HG03066 (cell line): Measurements from ENCODE around the gene MCAM.
A peak's percentile ranks its signal among the peaks of the same experiment; 100 is the strongest.

Experiments used
- ATAC-seq: cut with Tn5 transposase; IDR thresholded peaks from one replicate; pipeline ENCODE4 v1.9.1; 2021; ENCODE audit warnings: low read depth; ENCODE audit not compliant: unreplicated experiment

Gene MCAM

DNA sequence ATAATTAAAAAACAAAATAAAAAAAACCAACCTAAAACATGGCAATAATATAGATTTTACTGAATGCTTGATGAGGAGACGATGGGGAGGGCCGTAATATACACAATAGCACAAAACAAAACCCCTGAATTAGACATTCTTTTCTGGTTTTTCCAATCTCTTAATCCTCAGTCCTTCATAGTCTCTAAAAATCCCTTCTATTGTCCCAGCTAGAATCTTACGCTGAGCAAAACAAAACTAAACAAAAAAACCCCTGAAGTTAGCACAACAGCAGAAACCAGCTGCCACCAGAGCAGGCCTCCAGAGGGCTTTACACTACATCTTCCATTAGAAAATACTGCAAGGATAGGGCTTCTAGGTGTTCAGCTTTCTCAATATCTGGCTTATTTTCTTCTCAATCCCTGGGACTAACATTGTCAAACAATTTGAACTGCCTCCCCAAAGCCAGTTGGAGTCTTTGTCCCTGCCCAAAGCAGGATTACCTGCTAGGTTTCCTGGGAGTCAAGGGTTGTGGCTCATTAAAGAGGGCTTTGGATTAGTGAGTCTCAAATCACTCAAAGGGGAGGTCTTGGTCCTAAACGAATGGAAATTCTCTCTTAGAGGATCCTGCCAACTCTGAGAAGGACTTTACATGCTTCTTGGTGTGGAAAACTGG lies 15.3 kb upstream of the MCAM start:
- no peak for ATAC-seq

DNA sequence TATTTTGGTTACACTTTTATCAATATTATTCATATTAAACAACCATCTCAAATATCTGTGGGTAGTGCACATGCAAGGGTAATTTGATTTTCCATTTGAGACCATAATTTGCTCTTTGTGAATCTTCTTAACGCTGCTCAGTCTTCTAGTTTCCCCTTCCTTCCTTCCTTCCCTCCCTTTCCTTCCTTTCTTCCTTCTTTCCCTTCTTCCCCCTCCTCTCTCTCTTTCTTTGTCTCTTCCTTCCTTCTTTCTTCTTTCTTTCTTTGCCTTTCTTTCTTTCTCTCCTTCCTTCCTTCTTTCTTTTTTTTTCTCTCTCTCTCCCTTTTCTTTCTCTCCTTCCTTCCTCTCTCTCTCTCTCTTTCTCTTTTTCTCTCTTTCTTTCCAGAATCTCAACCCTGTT lies 13.3 kb upstream of the MCAM start:
- no peak for ATAC-seq

DNA sequence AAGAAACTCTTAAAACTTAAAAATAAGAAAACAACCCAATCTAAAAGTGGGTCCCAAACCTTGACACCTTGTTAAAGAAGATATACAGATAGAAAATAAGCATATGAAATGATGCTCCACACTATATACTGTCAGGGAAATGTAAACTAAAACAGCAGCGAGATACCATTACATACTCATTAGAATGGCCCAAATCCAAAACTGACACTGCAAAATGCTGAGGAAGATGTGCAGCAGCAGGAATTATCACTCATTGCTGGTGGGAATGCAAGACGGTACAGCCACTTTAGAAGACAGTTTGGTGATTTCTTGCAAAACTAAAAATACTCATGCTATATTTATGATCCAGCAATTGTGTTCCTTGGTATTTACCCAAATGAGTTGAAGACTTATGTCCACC lies 12.4 kb upstream of the MCAM start:
- no peak for ATAC-seq

DNA sequence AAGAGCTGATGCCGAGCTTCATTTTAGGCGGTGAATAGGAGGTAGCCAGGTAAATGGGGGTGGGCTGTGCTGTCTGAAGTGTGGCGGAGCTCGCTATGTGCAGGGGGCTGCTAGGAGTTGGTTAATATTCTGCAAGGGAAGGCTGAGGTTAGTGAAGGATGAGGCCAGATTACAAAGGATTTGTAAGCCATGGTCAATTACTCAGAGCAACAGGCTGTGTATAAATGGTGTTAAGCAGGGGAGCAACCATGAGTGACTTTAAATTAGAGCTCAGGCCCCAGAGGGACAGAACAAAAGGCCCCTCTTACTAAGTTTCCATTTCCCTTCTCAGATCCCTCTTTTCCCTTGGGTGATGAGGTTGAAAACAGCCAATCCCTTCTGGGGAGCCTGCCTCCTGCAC lies 7.3 kb upstream of the MCAM start:
- ATAC-seq, result no peak

DNA sequence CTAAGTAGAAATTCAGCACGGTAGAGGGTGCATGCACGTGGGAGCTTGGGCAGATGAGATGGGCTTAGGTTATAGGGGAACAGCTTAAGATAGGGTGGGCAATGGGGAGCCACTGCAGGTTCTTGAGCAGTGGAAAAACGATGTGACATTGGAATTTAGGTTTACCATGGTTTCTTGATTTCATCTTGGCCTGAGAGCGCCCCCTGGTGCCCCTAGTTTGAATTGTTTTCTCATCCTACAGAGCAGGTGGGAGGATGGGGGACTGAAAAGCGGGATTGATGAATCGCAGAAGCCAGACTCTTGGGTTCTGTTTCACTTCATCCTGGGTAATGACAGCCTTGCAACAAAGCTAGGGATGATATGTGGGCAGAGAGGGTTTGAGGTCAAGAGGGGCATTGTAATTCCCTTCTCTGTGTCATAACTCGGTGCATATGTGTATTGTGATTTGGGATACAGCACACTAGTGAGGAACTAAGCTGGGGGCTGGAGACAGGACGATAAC lies 6.7 kb upstream of the MCAM start:
- ATAC-seq, result no peak

DNA sequence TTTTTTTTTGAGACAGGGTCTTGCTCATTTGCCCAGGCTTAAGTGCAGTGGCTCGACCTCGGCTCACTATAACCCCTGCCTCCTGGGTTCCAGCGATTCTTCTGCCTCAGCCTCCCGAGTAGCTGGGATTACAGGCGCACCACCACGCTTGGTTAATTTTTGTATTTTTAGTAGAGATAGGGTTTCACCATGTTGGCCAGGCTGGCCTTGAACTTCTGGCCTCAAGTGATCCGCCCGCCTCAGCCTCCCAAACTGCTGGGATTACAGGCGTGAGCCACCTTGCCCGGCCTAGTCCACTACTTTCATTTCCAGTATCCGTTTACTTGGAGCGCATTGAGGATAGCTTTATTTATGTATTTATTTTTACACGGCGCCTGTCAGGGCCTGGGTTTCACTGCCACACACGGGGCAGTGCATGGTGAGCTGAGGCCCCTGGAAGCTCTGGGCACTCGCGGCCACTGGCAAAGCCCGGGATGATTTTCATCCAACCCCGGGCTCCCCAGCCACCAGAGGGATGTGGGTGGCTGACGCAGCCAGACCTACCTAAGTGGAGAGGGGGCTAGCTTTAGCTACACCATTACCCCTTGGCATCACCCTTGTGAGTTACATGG lies 6.1 kb upstream of the MCAM start:
- no peak for ATAC-seq

DNA sequence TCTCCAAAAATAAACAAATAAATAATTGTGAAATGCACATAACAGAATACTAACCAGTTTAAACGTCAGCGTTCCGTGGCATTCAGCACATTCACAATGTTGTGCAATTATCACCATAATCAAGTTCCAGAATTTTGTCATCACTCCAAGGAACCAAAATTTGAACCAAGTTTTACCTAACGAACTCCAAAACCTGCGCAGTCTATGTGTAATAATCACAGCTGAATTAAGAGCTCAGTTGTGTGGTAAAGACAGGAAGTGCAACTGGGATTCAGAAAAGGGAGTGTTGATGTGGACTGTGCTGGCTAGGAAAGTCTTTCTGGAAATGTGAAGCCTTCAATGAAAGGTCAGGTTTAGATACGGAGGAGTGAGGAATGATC lies 5.4 kb upstream of the MCAM start:
- no peak for ATAC-seq

DNA sequence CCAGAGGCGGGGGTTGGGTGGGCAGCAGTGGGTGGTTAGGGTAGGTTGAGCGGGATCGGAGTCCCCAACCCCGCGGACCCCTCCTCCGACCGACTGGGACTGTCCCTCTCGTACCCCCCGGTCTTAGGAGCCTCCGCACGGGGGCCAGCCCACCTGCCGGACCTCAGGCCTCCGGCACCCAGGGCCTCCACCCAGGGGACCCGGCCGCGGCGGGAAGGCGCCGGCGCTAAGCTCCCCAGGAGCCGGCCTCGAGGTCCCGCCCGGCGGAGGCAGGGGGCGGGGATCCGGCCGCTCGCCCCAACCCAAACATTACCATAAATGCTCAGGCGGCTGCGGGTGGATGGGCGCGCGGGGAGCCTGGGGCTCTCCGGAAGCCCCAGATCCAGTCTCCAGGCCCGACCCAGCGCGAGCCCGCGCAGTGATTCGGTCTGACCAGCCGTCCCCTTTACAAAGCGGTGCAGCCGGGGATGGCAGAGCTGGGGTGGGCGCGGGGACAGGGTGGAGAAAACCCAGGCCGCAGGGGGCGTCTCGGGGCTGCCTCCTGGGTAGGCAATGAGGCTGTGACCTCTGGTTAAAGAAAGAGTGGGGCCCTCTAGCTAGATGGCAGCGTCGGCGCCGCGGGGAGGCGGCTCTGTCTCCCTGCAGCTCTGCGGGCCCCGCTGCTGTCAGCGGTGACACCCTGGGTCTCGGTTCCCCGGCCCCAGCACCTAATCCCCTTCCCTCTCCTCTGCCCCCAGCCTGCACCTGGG lies 4.0 kb upstream of the MCAM start:
- peak; percentile 53 for ATAC-seq

DNA sequence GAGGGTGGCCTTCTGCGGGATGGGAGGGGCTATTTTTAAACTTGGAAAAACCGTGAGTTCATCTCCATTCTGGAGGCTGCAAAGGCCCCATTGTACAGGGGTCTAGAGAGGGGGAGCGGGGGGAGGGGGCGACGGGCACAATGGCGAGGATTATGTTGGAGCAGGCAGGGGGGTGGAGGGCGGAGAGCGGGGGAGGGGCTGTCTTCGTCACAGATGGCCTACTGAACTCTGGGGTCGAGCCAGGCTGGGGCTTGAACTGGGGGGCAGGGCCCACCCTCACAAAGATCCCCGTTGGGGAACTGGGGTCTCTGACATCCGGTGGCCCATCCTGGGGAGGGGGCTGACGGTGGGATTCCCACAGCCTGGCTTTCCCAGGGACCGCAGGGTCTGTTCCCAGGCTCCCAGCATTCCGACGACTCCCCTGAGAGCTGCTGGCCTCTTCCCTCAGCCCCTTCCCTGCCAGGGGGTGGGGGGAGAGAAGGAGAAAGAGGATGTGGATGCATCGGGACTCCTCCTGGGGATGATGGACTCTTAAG lies 3.4 kb upstream of the MCAM start:
- ATAC-seq, result no peak

DNA sequence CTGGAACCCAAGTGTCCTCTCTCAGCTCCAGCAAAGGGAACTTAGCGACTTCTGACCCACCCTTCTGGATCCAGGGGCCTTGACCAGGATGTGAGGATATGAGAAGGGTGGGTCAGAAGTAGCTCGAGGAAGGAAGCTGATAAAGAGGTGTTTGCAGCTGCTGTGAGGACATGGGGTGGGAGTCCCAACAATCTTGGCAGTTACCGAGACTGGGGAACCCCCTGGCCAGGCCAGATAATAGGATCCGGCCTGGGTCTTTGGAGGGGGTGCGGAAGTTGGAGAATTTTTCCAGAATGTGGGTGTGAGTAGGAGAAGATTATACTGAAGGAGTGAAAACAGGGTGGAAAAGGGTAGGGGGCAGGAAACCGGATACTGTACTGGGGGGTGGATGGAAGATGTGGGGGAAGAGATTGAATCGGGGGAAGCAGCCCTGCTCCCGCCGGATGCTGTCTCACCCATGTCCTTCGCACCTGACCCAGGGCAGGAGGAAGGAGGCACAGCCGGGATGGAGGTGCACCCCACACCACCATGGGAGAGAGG lies 2.8 kb upstream of the MCAM start:
- no peak for ATAC-seq

DNA sequence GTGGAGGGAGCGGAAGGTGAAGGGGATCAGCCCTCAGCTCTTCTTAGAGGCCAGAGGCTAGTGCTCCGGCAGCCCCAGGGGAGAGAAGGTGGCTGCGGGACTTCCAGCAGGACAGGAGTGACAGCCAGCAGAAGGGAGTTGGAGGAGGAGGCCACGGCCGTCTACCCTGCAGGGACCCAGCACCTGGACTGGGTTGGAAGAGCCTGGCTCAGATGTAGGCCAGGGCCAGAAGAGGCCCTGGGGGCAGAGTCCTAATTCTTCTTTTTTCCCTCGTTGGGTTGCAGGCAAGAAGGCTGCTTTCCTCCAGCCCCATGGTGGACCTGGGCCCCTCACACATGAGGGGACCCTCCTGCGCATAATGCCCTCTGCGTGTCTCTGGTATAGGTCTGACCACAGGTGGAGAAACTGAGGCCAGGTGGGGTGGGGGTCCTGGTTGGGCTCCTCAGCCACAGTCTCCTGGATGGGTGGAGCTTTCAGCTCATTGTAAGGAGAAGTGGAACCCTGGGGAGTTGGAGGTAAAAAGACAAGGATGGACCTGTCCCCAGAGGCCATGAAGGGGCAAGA lies 2.3 kb upstream of the MCAM start:
- no peak for ATAC-seq

DNA sequence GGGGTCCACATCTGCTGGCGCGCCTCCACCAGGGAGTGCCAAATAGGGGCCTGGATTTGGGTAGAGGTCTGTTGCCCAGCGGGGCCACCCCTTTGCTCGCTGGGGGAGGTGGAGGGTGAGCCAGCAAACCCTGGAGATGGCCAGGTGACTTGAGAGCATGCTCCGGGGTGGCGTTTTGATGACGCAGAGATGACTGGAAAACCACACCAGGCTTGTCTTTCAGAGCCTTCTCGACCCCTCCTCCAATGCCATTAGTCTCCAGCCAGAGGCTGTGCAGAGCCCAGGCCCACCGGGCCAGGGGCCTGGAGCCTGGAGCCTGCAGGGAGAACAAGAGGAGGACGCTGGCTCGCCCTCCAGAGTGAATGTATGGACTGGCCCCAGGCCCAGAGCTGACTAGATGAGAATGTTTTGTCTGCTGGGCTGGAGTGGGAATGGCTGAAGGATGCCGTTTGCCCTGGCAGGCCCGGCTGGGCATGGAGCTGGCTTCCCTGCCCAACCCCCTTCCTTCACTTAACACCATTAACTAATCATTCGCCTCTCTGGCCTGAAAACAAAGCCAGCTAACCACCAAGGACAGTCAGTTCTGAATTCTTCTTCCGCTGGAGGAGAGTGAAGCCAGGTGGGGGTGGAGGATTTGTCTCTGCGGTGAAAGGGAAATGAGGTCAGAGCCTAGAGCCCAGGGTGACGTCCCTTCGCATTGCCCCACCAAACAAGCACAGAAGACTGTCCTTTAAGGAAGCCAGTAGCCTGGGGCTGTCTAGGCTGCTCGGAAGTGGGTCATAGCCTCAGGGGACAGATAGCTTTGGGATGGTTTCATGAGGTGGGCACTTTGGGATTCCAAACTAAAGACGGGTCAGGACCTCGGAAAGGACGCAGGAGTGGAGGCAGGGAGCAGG lies 1.6 kb upstream of the MCAM start:
- no peak for ATAC-seq

DNA sequence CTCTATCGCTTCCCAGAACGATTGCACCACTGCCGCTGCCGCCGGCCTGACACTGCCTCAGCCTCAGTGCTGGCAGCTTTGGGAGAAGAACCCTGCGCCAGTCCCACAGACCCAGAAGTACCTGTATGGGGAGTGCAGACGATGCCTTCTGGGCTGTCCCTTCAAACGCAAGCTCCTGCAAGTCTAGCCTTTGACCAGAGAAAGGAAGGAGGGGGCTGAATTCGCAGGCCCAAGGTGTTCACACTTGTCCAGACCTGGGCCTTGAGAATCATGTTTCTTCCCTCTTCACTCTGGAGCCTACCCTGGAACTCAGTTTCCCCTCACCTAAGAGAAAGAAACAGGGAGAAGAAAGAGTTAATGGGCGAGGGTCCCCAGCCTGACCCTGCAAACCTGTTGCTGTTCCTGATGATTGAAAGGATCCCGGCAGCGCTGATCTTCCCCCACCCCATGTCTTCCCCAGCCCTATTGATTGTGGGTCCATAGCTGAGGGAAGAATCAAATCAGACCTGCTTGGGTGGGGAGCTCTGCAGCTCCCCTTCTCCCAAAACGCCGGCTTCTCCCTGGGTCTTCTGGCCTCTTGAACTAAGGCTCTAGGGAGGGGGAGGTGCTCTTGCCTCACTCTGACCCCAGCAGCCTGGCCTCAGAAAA lies 786 bp upstream of the MCAM start:
- no peak for ATAC-seq

DNA sequence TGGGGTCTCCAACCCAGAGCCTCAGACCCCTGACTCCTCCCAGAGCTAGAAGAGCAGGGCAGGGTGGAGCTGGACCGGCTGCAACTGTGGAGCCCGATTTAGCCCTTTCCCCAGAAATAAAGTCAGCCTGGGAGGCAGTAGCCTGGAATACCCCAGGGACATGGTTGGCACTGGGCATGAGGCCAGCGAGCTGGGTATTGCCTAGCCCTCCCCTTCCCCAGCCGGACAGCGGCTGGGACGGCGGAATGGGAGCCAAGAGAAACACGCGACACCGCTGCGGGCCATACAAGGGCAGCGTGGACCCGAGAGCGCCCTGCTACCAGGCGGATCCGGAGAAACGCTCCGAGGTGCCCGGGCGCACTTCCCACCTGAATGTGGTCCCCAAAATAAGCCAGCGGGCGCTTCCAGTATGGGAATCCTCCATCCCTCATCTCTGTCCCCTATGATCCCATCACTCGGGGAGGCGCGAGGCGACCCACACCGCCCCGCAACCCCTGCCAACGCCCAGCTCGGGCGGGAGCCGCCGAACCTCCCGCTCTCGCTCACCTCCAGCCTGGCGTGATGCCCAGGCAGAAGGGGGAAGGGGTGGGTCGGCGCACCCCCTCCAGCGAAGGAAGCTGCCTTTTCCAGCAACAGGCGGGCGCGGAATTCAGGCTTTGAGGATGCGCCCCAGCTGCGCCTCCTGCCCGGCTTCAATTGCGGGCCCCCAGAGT lies 758 bp downstream of the MCAM start:
- no peak for ATAC-seq

DNA sequence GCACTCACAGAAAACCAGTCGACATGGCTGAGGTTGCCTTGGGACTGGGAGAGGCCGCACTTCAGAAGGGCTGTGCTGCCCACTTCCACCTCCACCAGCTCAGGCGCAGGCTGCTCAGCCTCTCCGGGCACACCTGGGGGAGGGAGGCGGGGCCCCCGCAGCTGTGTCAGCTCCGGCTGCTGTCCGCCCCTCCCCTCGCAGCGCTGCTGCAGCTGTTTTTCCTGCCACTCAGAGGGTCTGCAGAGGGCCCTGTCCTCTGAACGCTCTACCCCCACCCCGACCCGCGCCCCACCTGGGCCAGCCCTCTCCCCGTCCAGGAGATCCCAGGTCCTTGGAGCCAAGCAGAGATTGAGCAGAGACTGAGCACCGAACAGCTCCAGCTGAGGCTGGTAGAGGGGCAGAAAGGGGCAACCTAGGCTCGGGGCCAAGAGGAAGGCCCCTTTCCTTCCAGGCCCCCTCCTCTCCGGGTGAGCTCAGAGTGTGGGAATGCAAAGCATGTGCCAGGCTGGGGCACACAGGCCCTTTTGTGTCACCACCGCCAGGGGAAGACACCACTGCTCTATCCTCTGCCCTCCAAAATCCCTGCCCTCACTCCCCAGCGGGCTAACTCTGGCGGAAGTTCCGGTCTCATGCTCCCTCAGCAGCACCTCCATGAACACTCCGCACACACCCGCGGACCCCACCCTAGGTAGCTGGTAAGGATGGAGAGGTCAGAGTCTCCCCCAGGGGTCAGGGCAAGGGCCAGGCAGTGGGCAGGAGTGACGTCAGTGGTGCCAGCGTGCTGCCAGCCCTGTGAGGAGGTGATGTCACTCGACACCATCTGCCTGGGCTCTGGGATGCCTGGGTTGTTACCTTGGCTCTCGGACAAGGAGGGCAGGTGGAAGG lies 1.6 kb downstream of the MCAM start:
- no peak for ATAC-seq

DNA sequence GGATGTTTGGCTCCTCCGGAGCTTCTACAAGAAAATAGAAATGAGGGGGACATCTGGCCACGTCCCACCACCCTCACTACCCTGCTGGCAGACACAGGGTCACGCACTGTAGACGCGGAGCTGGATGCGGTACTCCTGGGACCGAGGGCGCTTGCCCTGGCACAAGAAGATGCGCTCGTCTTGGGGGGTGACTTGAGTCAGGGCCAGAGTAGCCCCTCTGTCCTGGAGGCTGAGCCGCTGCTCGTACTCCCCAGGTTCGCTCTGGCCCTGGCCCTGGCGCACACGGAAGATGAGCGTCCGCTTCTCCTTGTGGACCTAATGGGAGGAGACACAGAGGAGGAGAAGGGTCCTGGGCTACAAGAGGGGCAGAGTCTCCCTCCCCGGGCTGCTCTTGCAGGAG lies 2.2 kb downstream of the MCAM start:
- ATAC-seq, result no peak

DNA sequence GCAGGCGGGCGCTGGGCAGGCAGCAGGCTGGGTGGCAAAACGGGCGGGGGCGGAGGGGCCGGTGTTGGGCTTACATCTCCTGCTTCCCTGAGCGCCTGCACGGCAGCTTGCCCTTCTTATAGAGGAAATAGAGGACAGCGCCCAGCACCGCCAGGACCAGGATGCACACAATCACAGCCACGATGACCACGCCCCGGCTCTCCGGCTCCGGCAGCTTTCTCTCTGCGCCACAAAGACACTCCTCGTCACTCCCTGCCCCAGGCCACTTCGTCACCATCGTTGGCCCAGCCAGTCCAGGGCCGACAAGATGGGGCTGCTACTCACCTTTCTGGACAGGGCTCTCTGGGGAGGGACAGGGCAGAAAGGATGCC lies 6.3 kb downstream of the MCAM start:
- no peak for ATAC-seq
